ENCODE data around the gene GNB5. TPM values are rescaled to one million over a fixed set of nuclear protein-coding genes. Genes with fewer than 3 reads are reported as not detected.

The GNB5 gene
- total and polyA plus RNA-seq, 4 donors, result 18.2 to 30.0 (median 27.1) TPM

DNA sequence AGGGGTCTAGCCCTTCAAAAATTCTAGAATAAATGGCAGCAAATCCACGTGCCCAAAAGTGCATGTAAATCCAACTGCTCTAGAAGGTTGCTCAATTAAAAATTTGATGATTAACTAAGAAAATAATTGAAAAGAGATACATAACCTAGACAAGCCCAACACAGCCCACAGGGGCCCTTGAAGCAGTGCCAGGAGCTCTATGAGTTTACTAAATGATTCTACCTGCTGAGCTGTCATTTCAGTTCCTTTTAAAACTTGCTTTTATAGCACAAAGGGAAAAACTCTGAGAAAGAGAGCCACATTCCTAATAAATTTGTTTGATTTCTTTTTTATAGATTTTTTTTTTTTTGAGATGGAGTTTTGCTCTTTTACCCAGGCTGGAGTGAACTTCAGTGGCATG lies 38.9 kb upstream of the GNB5 start:
- no peak overlapping the region for H3K4me3 ChIP-seq (ENCODE audit: low read length in 2 of 2)
- H3K4me1 ChIP-seq (ENCODE audit: control insufficient read depth in 1 of 2, insufficient read depth in 2 of 2, low read length in 2 of 2), result no peaks in the 10 kb centered on the region
- intact Hi-C loops (cut with DNase I), result no loop called here
- H3K9me3 ChIP-seq (ENCODE audit: control insufficient read depth, low read length), result no peaks in the 10 kb centered on the region
- no peak overlapping the region for H3K27ac ChIP-seq (ENCODE audit: low read depth in 1 of 2, low read length in 2 of 2)
- H3K27me3 ChIP-seq (ENCODE audit: control insufficient read depth in 1 of 2, insufficient read depth in 2 of 2, low read length in 1 of 2), result no peaks in the 10 kb centered on the region
- 80 to 87% methylated on average over 1 of the region's 1 CpG for WGBS, 2 donors
- ATAC-seq (ENCODE audit: low FRiP score) (no peak), DNase-seq (no peak)
- no peaks in the 10 kb centered on the region for H3K36me3 ChIP-seq (ENCODE audit: control insufficient read depth in 1 of 2, insufficient read depth in 2 of 2, low read length in 1 of 2)

- ATAC-seq (ENCODE audit: low FRiP score) (no peak), DNase-seq (no peak)
- intact Hi-C loops (cut with DNase I), result loop anchor here in 1 of 2 donors (10.0 kb wide), 1 partner anchor 584 kb away; no protein-coding TSS in a partner anchor
- Histone ChIP-seq H3K27me3 (ENCODE audit: control insufficient read depth in 1 of 2, insufficient read depth in 2 of 2, low read length in 1 of 2) (no peaks in the 10 kb centered on the region), H3K4me1 (ENCODE audit: control insufficient read depth in 1 of 2, insufficient read depth in 2 of 2, low read length in 2 of 2) (no peaks in the 10 kb centered on the region), H3K9me3 (ENCODE audit: control insufficient read depth, low read length) (no peaks in the 10 kb centered on the region), H3K36me3 (ENCODE audit: control insufficient read depth in 1 of 2, insufficient read depth in 2 of 2, low read length in 1 of 2) (no peaks in the 10 kb centered on the region), H3K4me3 (ENCODE audit: low read length in 2 of 2) (no peak overlapping the region), H3K27ac (ENCODE audit: low read depth in 1 of 2, low read length in 2 of 2) (no peak overlapping the region)
- 71 to 73% methylated on average over 8 of the region's 8 CpGs for WGBS, 2 donors
Observed at GRCh38 chr15:52228921-52229320, 37.7 kb upstream of the GNB5 start.

- ATAC-seq (ENCODE audit: low FRiP score), result peak; percentile 86
- H3K4me3 ChIP-seq (ENCODE audit: low read length in 2 of 2), result no peak overlapping the region
- H3K4me1 ChIP-seq (ENCODE audit: control insufficient read depth in 1 of 2, insufficient read depth in 2 of 2, low read length in 2 of 2), result no peaks in the 10 kb centered on the region
- H3K27ac ChIP-seq (ENCODE audit: low read depth in 1 of 2, low read length in 2 of 2), result no peak overlapping the region
- H3K9me3 ChIP-seq (ENCODE audit: control insufficient read depth, low read length), result no peaks in the 10 kb centered on the region
- WGBS, 2 donors, result 46 to 50% methylated on average over 5 of the region's 5 CpGs
- H3K36me3 ChIP-seq (ENCODE audit: control insufficient read depth in 1 of 2, insufficient read depth in 2 of 2, low read length in 1 of 2), result no peaks in the 10 kb centered on the region
- DNase-seq, result peak in 1 of 2 donors; percentile 76
- H3K27me3 ChIP-seq (ENCODE audit: control insufficient read depth in 1 of 2, insufficient read depth in 2 of 2, low read length in 1 of 2), result no peaks in the 10 kb centered on the region
- intact Hi-C loops (cut with DNase I), result loop anchor here in 1 of 2 donors (10.0 kb wide), 1 partner anchor 583 kb away; no protein-coding TSS in a partner anchor
Observed at GRCh38 chr15:52227456-52227855, 36.3 kb upstream of the GNB5 start.

DNA sequence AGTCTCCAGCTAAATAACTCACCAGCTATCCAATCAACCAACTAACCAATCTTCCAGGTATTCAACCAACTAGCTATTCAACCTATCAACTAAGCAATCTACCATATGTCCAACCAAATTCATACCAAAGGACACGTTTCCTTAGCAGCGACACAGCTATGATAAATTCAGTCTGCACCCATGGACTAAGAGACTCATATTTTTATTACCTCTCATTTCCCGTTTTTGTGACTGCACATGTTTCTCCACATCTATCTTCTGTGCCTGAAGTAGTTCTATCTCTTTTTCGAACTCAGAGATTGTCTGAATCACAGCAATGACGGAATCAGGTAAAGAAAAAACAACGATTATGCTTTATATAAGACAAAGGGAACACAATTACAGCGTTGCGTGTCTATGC lies 34.0 kb upstream of the GNB5 start:
- Histone ChIP-seq H3K27ac (ENCODE audit: low read depth in 1 of 2, low read length in 2 of 2) (no peak overlapping the region), H3K4me3 (ENCODE audit: low read length in 2 of 2) (no peak overlapping the region), H3K36me3 (ENCODE audit: control insufficient read depth in 1 of 2, insufficient read depth in 2 of 2, low read length in 1 of 2) (no peaks in the 10 kb centered on the region), H3K4me1 (ENCODE audit: control insufficient read depth in 1 of 2, insufficient read depth in 2 of 2, low read length in 2 of 2) (no peaks in the 10 kb centered on the region), H3K27me3 (ENCODE audit: control insufficient read depth in 1 of 2, insufficient read depth in 2 of 2, low read length in 1 of 2) (no peaks in the 10 kb centered on the region), H3K9me3 (ENCODE audit: control insufficient read depth, low read length) (no peaks in the 10 kb centered on the region)
- DNase-seq (no peak), ATAC-seq (ENCODE audit: low FRiP score) (no peak)
- intact Hi-C loops (cut with DNase I), result loop anchor here in 1 of 2 donors (10.0 kb wide), 1 partner anchor 580 kb away; no protein-coding TSS in a partner anchor
- 88 to 91% methylated on average over 8 of the region's 8 CpGs for WGBS, 2 donors

GRCh38 chr15:52224211-52224610 lies 33.0 kb upstream of the GNB5 start:
- no peaks in the 10 kb centered on the region for H3K4me1 ChIP-seq (ENCODE audit: control insufficient read depth in 1 of 2, insufficient read depth in 2 of 2, low read length in 2 of 2)
- 92 to 93% methylated on average over 4 of the region's 4 CpGs for WGBS, 2 donors
- no peaks in the 10 kb centered on the region for H3K9me3 ChIP-seq (ENCODE audit: control insufficient read depth, low read length)
- H3K27me3 ChIP-seq (ENCODE audit: control insufficient read depth in 1 of 2, insufficient read depth in 2 of 2, low read length in 1 of 2), result no peaks in the 10 kb centered on the region
- DNase-seq (no peak), ATAC-seq (ENCODE audit: low FRiP score) (no peak)
- no peak overlapping the region for H3K27ac ChIP-seq (ENCODE audit: low read depth in 1 of 2, low read length in 2 of 2)
- H3K36me3 ChIP-seq (ENCODE audit: control insufficient read depth in 1 of 2, insufficient read depth in 2 of 2, low read length in 1 of 2), result no peaks in the 10 kb centered on the region
- intact Hi-C loops (cut with DNase I), result loop anchor here in 1 of 2 donors (10.0 kb wide), 1 partner anchor 579 kb away; no protein-coding TSS in a partner anchor
- H3K4me3 ChIP-seq (ENCODE audit: low read length in 2 of 2), result no peak overlapping the region

DNA sequence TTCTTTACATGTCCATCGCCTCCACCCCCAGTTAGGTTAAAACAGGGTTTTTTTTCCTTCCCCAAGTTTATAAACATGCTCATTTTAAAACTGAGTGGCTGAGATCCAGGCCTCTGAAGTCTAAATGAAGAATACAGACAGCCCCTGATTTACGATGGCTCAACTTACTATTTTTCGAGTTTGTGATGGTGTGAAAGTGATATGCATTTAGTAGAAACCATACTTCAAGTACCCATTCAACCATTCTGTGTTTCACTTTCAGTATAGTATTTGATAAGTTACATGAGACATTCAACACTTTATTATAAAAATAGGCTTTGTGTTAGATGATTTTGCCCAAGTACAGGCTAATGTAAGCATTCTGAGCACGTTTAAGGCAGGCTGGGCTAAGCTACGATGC lies 30.5 kb upstream of the GNB5 start:
- H3K27ac ChIP-seq (ENCODE audit: low read depth in 1 of 2, low read length in 2 of 2), result no peak overlapping the region
- DNase-seq (no peak), ATAC-seq (ENCODE audit: low FRiP score) (no peak)
- no peaks in the 10 kb centered on the region for H3K27me3 ChIP-seq (ENCODE audit: control insufficient read depth in 1 of 2, insufficient read depth in 2 of 2, low read length in 1 of 2)
- H3K9me3 ChIP-seq (ENCODE audit: control insufficient read depth, low read length), result no peaks in the 10 kb centered on the region
- intact Hi-C loops (cut with DNase I), result loop anchor here in 1 of 2 donors (10.0 kb wide), 1 partner anchor 577 kb away; no protein-coding TSS in a partner anchor
- no peaks in the 10 kb centered on the region for H3K4me1 ChIP-seq (ENCODE audit: control insufficient read depth in 1 of 2, insufficient read depth in 2 of 2, low read length in 2 of 2)
- WGBS, 2 donors, result 77 to 78% methylated on average over 5 of the region's 5 CpGs
- H3K36me3 ChIP-seq (ENCODE audit: control insufficient read depth in 1 of 2, insufficient read depth in 2 of 2, low read length in 1 of 2), result no peaks in the 10 kb centered on the region
- no peak overlapping the region for H3K4me3 ChIP-seq (ENCODE audit: low read length in 2 of 2)

DNA sequence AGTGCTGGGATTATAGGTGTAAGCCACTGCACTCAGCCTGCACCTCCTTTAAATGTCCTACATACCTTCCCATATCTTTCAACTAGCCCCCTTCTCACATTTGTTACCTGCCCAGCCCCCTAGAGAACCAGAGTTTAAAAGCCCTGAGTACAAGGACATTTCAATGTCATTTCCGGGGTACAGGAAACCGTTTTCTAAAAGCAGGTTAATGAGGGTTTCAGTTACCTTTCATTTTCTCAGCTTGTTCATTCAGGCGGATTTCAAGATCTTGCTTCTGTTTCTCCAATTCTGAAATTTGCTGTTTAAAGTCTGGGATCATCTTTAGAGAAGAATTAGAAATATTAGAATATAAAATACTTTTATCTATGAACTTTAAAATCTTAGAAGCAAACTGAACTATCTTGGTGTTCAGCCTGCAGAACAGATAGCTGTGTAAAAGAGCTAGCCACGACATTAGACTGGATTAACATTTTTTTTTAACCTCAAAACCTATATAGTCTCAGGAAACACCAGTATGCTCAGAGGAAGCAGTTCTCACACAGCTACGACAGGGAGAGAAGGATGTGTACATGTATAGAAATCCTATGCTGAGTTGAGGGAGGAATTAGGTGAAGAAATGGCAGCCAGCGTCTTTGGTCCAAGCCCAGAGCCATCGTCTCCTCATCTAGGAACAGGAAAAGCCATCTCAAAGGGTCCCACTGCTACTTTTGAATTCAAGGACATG lies 29.9 kb upstream of the GNB5 start:
- Histone ChIP-seq H3K4me1 (ENCODE audit: control insufficient read depth in 1 of 2, insufficient read depth in 2 of 2, low read length in 2 of 2) (no peaks in the 10 kb centered on the region), H3K27me3 (ENCODE audit: control insufficient read depth in 1 of 2, insufficient read depth in 2 of 2, low read length in 1 of 2) (no peaks in the 10 kb centered on the region), H3K27ac (ENCODE audit: low read depth in 1 of 2, low read length in 2 of 2) (no peak overlapping the region), H3K9me3 (ENCODE audit: control insufficient read depth, low read length) (no peaks in the 10 kb centered on the region), H3K4me3 (ENCODE audit: low read length in 2 of 2) (no peak overlapping the region), H3K36me3 (ENCODE audit: control insufficient read depth in 1 of 2, insufficient read depth in 2 of 2, low read length in 1 of 2) (no peaks in the 10 kb centered on the region)
- ATAC-seq (ENCODE audit: low FRiP score) (no peak), DNase-seq (no peak)
- intact Hi-C loops (cut with DNase I), result loop anchor here in 1 of 2 donors (10.0 kb wide), 1 partner anchor 576 kb away; no protein-coding TSS in a partner anchor
- WGBS, 2 donors, result 81 to 82% methylated on average over 7 of the region's 7 CpGs

GRCh38 chr15:52220251-52220650 lies 29.1 kb upstream of the GNB5 start:
- ATAC-seq (ENCODE audit: low FRiP score), result no peak
- no peak overlapping the region for H3K4me3 ChIP-seq (ENCODE audit: low read length in 2 of 2)
- intact Hi-C loops (cut with DNase I), result loop anchor here in 1 of 2 donors (10.0 kb wide), 1 partner anchor 575 kb away; no protein-coding TSS in a partner anchor
- no peak for DNase-seq
- 85 to 87% methylated on average over 6 of the region's 6 CpGs for WGBS, 2 donors
- H3K9me3 ChIP-seq (ENCODE audit: control insufficient read depth, low read length), result no peaks in the 10 kb centered on the region
- no peaks in the 10 kb centered on the region for H3K36me3 ChIP-seq (ENCODE audit: control insufficient read depth in 1 of 2, insufficient read depth in 2 of 2, low read length in 1 of 2)
- no peaks in the 10 kb centered on the region for H3K4me1 ChIP-seq (ENCODE audit: control insufficient read depth in 1 of 2, insufficient read depth in 2 of 2, low read length in 2 of 2)
- H3K27me3 ChIP-seq (ENCODE audit: control insufficient read depth in 1 of 2, insufficient read depth in 2 of 2, low read length in 1 of 2), result no peaks in the 10 kb centered on the region
- no peak overlapping the region for H3K27ac ChIP-seq (ENCODE audit: low read depth in 1 of 2, low read length in 2 of 2)

- Histone ChIP-seq H3K4me1 (ENCODE audit: control insufficient read depth in 1 of 2, insufficient read depth in 2 of 2, low read length in 2 of 2) (no peaks in the 10 kb centered on the region), H3K27me3 (ENCODE audit: control insufficient read depth in 1 of 2, insufficient read depth in 2 of 2, low read length in 1 of 2) (no peaks in the 10 kb centered on the region), H3K9me3 (ENCODE audit: control insufficient read depth, low read length) (no peaks in the 10 kb centered on the region), H3K36me3 (ENCODE audit: control insufficient read depth in 1 of 2, insufficient read depth in 2 of 2, low read length in 1 of 2) (no peaks in the 10 kb centered on the region), H3K27ac (ENCODE audit: low read depth in 1 of 2, low read length in 2 of 2) (no peak overlapping the region), H3K4me3 (ENCODE audit: low read length in 2 of 2) (no peak overlapping the region)
- intact Hi-C loops (cut with DNase I), result no loop called here
- ATAC-seq (ENCODE audit: low FRiP score), result no peak
- 93 to 98% methylated on average over 4 of the region's 4 CpGs for WGBS, 2 donors
- no peak for DNase-seq
Observed at GRCh38 chr15:52218816-52219215, 27.6 kb upstream of the GNB5 start.

All from aorta (tissue), 5 donors.